ENCODE measurements around the gene FAM174B.

DNA sequence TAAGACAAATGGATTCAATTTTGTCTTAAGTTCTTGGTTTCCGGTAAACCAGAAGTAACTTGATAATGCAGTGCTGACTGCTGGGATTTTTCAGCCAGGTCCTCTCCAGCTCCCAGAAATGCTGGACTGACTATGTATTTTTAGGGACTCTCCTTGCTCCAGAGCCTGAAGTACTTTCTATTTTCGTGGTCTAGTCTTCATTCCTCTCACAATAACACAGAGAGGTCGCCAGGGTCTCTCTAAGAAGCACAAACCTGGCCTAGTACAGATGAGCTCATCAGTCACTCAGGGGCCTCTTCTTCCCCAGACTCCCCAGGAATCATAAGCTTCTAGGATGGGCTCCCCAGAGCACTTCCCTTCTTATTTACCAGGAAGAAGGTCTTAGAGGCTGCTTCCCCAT lies 85.8 kb downstream of the FAM174B start:
- TF ChIP-seq, protein P1, sequence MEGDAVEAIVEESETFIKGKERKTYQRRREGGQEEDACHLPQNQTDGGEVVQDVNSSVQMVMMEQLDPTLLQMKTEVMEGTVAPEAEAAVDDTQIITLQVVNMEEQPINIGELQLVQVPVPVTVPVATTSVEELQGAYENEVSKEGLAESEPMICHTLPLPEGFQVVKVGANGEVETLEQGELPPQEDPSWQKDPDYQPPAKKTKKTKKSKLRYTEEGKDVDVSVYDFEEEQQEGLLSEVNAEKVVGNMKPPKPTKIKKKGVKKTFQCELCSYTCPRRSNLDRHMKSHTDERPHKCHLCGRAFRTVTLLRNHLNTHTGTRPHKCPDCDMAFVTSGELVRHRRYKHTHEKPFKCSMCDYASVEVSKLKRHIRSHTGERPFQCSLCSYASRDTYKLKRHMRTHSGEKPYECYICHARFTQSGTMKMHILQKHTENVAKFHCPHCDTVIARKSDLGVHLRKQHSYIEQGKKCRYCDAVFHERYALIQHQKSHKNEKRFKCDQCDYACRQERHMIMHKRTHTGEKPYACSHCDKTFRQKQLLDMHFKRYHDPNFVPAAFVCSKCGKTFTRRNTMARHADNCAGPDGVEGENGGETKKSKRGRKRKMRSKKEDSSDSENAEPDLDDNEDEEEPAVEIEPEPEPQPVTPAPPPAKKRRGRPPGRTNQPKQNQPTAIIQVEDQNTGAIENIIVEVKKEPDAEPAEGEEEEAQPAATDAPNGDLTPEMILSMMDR (IDR thresholded peaks at IDR 0.05), result no peak
- no peak for TF ChIP-seq EZH2 (IDR thresholded peaks at IDR 0.05; ENCODE audit: borderline replicate concordance, insufficient read depth, low read depth, low read length, poor library complexity, severe bottlenecking)
